Stimulated activated CD8-positive, alpha-beta memory T cell treated with anti-CD3 and anti-CD28 coated beads, Interleukin-15, amount 100 ng/mL, for 4 hours (primary cell): ENCODE measurements around the gene CD300E.
"Not testable (repeated sequence)": the region's sequence is repeated elsewhere in the genome, so short reads cannot be mapped to it uniquely, and the experiment has no call there.

Experiments
- DNase-seq, 2 donors: peaks; one replicate each; pipeline ENCODE4 v3.0.0-alpha.2; 2020; ENCODE audit warnings: low read depth in 2 of 2

CD300E gene

GRCh38 chr17:74635418-74635817 lies 11.9 kb upstream of the CD300E start:
- no peak for DNase-seq

GRCh38 chr17:74633326-74633725 lies 9.8 kb upstream of the CD300E start:
- no peak for DNase-seq

- DNase-seq: no peak
These were observed 9.1 kb upstream of the CD300E start for GRCh38 chr17:74632617-74633016.

GRCh38 chr17:74631468-74632450 lies 8.2 kb upstream of the CD300E start:
- DNase-seq: no peak

- not testable (repeated sequence) for DNase-seq
These were observed 6.7 kb upstream of the CD300E start for GRCh38 chr17:74630251-74630650.

- no peak for DNase-seq
These were observed 2.1 kb upstream of the CD300E start for GRCh38 chr17:74625661-74626060.

GRCh38 chr17:74624131-74624530 lies 593 bp upstream of the CD300E start:
- DNase-seq: no peak

DNA sequence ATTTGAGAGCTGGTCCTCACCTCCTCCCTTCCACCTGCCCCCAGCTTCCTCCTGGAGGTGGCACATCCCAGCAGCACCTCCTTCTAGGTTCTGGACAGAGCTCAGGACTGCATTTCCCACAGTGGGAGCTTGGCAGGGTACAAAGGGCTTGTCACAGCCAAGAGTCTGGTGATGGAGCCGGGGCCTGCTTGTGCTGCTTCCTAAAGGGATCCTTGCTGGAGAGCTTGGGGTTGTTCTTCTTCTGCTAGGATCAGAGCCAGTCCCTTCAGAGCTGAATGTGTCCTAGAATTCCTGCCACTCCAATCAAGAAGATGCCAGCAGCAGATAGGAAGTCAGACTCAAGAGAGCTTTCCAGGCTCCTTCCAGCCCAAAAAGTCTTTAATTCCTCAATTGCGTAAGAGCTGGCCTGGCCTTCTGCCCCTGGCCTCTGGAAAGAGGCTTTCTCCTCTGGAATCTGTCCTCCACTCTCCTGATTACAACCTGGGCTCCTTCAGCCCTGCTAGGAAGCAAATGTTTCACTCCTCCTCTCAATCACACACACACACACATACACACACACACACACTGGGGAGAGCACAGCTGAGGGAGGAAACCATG lies 4.4 kb downstream of the CD300E start:
- no peak for DNase-seq

GRCh38 chr17:74618451-74618850 lies 5.1 kb downstream of the CD300E start:
- no peak for DNase-seq

GRCh38 chr17:74616696-74617095 lies 6.8 kb downstream of the CD300E start:
- DNase-seq: no peak

DNA sequence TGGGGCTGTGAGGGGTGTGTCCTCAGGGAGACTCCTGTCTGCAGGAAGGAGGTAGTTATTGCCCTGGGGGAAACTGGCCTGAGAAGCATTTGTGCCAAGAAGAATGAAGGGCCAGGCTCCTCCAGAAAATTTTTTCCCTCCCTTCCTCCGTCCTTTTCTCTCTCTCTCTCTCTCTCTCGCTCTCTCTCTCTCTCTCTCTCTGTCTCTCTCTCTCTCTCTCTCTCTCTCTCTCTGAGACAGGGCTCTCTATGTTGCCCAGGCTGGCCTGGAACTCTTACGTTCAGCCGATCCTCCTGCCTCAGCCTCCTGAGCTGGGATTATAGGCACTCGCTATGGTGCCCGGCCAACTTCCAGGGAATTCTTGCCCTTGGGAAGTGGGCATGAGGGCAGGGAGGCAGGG lies 11.5 kb downstream of the CD300E start:
- DNase-seq: no peak

DNA sequence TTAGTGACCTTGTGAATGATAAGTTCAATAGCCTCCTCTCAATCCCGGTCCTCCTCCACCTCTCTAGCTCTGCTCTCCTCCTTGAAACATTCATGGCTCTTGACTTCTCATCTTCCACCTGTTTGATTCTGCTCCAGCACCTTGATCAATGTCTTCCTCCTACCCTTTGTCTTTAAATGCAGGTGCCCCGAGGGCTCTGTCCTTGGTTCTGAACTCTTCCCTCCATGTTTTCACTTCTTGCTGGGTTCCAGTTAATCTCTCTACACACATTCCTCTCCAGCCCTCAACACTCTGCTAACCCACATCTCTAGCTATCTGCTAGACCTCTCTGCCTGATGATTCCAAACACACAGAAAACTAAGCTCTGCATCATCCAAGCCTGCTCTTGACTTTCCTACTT lies 13.4 kb downstream of the CD300E start:
- DNase-seq: no peak

DNA sequence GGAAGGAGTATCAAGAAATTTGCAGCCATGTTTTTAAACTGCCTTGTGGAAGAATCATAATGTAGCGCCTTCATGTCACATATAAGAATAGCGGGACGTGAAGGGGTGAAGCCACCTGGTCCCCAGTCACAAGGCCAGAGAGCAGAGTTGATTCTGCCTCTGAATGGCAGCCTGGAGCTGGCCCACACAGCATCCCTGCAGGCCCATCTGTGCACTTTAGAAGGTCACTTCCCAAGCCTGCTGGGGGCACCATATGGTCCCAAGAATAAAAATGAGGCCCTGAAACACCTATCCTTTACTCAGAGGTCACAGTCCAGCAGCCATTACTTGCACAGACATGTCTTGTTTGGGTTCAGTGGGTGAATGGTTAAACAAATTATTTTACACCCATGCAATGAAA lies 15.0 kb downstream of the CD300E start:
- DNase-seq: no peak

DNA sequence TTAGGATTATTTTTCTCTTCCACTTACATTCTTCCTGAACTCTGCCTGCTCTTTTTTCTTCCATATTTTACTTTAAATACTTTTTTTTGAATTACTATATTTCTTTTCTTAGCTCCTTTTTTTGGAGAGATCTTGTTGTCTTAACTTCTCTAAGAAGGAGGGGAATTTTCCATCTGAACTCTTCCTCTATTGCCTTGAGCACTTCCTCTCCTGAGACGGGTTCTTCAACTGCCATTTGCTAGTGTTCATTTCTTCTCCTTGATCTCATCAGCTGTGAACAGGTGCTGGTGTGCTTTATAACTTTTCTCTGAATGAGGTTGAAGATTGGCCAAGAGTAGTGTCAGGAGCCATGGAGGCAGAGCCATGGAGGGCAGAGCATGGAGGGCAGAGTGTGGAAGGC lies 16.3 kb downstream of the CD300E start:
- no peak for DNase-seq

DNA sequence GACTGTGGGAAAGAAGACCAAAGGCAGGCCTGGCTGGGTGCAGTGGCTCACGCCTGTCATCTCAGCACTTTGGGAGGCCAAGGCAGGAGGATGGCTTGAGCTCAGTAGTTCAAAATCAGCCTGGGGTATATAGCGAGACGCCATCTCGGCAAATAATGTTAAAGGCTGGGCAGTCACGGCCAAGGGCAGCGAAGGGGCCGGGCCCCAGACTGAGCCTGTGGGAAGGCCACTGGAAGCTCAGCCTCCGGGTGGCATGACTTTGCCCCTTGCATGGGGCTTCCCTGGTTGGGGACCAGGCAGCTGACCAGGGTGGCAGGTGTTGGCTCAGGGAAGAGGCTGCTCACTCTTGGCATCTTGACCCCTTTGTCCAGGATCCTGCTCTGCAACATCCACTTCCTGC lies 17.5 kb downstream of the CD300E start:
- no peak for DNase-seq

DNA sequence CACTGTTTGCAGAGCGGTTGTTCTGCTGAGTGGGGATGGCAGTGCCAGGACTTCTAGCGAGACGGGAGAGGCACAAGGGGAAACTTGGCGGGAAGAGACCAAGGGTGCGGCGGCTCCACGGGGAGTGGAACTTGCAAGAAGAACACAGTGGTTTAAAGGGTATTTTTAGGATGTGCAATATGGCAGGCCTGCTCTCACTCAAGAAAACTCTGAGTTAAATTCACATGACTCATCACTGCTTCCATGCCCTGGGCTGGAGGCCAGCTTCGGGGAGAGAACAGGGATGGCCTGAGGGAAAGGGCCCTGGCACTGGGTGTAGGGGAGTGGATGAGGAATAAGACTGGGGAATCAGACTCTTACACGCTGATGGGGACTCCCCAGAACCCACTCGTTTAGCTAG lies 18.2 kb downstream of the CD300E start:
- DNase-seq: no peak

DNA sequence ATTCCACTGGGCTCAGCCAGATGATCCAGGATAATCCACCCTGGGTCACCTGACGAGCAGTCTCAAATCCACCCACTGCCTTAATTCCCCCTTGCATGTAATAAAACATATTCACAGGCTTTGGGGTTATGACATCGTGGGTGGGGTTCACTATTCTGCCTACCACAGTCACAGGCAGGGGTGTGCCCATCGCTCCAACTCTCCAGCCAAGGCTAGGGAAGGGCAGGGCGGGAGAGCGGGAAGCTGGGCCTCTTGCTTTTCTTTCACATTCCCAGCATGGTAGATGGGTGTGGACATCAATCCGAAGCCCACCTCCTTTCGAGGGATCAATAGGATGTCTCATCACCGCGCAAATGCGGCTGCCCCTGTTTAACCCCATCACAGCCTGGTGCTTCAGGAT lies 18.8 kb downstream of the CD300E start:
- DNase-seq: no peak

DNA sequence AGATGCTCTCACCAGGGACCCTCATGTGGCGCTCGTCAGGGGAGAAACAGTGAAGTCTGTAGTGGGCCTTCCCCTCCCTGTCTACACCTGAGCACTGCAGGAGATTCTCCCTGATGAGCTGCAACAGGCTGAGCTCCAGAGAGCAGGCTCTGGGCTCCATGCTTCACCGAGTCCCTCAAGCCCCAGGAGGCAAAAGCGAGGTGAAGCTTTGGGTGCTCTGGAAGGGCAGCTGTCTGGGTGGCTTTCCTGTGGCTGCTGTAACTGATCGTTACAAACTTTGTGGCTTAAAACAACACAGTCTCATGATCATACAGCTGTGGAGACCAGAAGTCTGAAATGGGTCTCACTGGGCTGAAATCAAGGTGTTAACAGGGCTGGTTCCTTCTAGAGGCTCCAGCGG lies 19.3 kb downstream of the CD300E start:
- DNase-seq: no peak

- DNase-seq: no peak
These were observed 19.8 kb downstream of the CD300E start for GRCh38 chr17:74603746-74604145.

DNA sequence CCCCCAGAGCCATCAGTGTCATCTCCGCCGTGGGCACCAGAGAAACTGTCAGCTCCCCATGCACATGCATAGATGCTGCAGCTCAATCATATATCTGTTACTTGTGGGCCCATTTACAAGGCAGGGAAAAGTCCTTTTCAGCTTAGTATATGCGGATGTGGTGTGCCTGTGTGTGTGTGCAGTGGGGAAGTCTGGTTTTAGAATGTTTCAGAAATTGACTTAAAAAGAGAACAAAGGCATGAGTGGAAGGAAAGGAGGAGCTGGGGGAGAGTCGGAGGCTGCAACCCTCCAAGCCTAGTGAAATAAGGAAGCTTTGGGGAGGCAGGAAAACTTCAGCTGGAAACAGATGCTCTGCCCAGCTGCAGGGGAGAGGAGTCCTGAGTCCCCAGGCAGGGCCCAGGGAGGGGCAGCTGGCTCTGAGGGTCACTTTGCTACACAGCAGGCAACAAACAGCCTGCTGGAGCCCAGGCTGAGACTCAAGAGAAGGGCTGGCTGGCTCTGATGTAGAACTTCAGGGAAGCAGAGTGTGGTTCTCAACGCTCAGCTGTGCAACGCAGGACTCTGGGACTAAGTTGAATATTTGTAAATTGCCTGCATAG lies 20.4 kb downstream of the CD300E start:
- no peak for DNase-seq

- DNase-seq: no peak
These were observed 21.5 kb downstream of the CD300E start for GRCh38 chr17:74601944-74602572.

- DNase-seq: no peak
These were observed 24.0 kb downstream of the CD300E start for GRCh38 chr17:74599448-74599939.
